Loucy (cell line): ENCODE data around the gene NOL6.

ENCODE experiments used
- EZH2phosphoT487 ChIP-seq: fragments of 200-600 bp; IDR thresholded peaks from 2 replicates; pipeline ENCODE4 v1.6.1; 2018; ENCODE audit warnings: antibody characterized with exemption, mild to moderate bottlenecking, moderate library complexity, borderline replicate concordance
- TF ChIP-seq, protein P1 (sequence below): fragments of 200-600 bp; sonication (generic); conservative IDR thresholded peaks from 2 replicates; pipeline ENCODE4 v1.5.1; 2014; ENCODE audit warnings: mild to moderate bottlenecking, antibody characterized with exemption, low read length

DNA sequence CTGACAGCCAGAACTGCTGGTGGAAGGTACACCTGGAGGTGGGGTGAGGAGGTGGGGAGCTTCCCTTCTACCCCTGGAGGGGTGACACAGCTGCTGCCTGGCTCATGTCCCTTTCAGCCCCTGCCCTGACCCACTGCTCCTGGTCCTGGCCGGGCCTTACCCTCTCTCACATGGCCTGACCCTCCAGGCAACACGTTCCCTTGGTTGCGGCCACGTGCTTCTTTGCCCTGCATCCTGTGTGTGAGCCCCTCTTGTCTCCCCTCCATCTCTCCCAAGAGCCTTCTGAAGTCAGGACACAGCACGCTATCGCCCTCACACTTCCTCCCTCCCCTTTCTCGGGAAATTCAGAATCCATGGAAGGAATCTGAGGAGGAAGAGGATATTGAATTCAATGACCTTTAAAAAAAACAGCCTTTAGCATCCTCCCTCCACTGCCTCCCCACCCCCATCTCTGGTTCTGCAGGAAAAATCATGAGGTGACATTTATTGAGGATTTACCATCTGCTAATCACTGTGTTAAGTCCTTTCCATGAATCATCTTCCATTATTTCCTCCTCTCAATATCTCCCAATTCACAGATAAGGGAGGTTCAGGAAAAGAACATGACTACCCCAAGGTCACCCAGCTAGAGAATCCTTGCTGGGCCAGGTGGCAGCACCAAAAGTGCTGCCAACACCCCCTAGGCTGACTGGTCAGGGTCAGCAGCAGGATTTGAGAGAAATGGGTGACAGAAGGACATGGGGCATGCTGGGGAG, 34.6 kb downstream of the NOL6 start:
- TF ChIP-seq, protein P1, sequence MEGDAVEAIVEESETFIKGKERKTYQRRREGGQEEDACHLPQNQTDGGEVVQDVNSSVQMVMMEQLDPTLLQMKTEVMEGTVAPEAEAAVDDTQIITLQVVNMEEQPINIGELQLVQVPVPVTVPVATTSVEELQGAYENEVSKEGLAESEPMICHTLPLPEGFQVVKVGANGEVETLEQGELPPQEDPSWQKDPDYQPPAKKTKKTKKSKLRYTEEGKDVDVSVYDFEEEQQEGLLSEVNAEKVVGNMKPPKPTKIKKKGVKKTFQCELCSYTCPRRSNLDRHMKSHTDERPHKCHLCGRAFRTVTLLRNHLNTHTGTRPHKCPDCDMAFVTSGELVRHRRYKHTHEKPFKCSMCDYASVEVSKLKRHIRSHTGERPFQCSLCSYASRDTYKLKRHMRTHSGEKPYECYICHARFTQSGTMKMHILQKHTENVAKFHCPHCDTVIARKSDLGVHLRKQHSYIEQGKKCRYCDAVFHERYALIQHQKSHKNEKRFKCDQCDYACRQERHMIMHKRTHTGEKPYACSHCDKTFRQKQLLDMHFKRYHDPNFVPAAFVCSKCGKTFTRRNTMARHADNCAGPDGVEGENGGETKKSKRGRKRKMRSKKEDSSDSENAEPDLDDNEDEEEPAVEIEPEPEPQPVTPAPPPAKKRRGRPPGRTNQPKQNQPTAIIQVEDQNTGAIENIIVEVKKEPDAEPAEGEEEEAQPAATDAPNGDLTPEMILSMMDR: no peak
- TF ChIP-seq EZH2phosphoT487: no peak
